DOHH2 (cell line): ENCODE data around the gene APOBEC3A.
"Not testable (repeated sequence)": the region's sequence is repeated elsewhere in the genome, so short reads cannot be mapped to it uniquely, and the experiment has no call there.

Experiments
- H3F3A ChIP-seq: fragments of 200-600 bp; sonication (generic), shearing (Covaris generic); 2 replicates; pipeline ENCODE4 v1.6.0; 2016; ENCODE audit warnings: antibody characterized with exemption, mild to moderate bottlenecking; ENCODE audit not compliant: control insufficient read depth, insufficient read depth
- H3K27ac ChIP-seq: fragments of 200-600 bp; sonication (generic); 2 replicates; pipeline ENCODE4 v1.5.1; 2014; ENCODE audit warnings: low read depth, mild to moderate bottlenecking, low read length, moderate library complexity
- H3K27me3 ChIP-seq: fragments of 200-600 bp; sonication (generic); 2 replicates; pipeline ENCODE4 v1.6.1; 2014; ENCODE audit warnings: mild to moderate bottlenecking, low read length, mixed read lengths; ENCODE audit not compliant: control insufficient read depth
- H3K36me3 ChIP-seq: fragments of 200-600 bp; sonication (generic); 2 replicates; pipeline ENCODE4 v1.6.1; 2014; ENCODE audit warnings: mild to moderate bottlenecking, low read length, moderate library complexity, mixed read lengths; ENCODE audit not compliant: control insufficient read depth
- H3K4me1 ChIP-seq: fragments of 200-600 bp; sonication (generic); 2 replicates; pipeline ENCODE4 v1.6.1; 2014; ENCODE audit warnings: mild to moderate bottlenecking, low read length, mixed read lengths; ENCODE audit not compliant: control insufficient read depth
- H3K4me2 ChIP-seq: fragments of 200-600 bp; sonication (generic); 2 replicates; pipeline ENCODE4 v1.6.0; 2014; ENCODE audit warnings: mild to moderate bottlenecking, low read length, moderate library complexity
- H3K4me3 ChIP-seq: fragments of 200-600 bp; sonication (generic); 2 replicates; pipeline ENCODE4 v1.5.1; 2014; ENCODE audit warnings: mild to moderate bottlenecking, low read length, mixed read lengths
- H3K79me2 ChIP-seq: fragments of 200-600 bp; sonication (generic); 2 replicates; pipeline ENCODE4 v1.6.1; 2014; ENCODE audit warnings: mild to moderate bottlenecking, low read length, mixed read lengths; ENCODE audit not compliant: control insufficient read depth
- H3K9me2 ChIP-seq: fragments of 200-600 bp; sonication (generic); replicated peaks from 2 replicates; pipeline ENCODE4 v1.6.1; 2014; ENCODE audit warnings: mild to moderate bottlenecking, low read length, mixed read lengths; ENCODE audit not compliant: control insufficient read depth
- H3K9me3 ChIP-seq: fragments of 200-600 bp; sonication (generic); 2 replicates; pipeline ENCODE4 v1.6.1; 2014; ENCODE audit warnings: antibody characterized with exemption, low read length, mixed read lengths; ENCODE audit not compliant: control insufficient read depth, insufficient read depth
- H4K20me1 ChIP-seq: fragments of 200-600 bp; sonication (generic); 2 replicates; pipeline ENCODE4 v1.6.0; 2014; ENCODE audit warnings: low read depth, mild to moderate bottlenecking, antibody characterized with exemption, low read length, moderate library complexity; ENCODE audit not compliant: control insufficient read depth, insufficient read depth
- EZH2phosphoT487 ChIP-seq: fragments of 200-600 bp; sonication (generic); IDR thresholded peaks from 2 replicates; pipeline ENCODE4 v1.6.1; 2017; ENCODE audit warnings: borderline replicate concordance, mild to moderate bottlenecking, antibody characterized with exemption, low read length, moderate library complexity, mixed read lengths
- TF ChIP-seq, protein P1 (sequence below): fragments of 200-600 bp; sonication (generic); IDR thresholded peaks from one replicate; pipeline ENCODE4 v1.5.1; 2014; ENCODE audit warnings: antibody characterized with exemption, mild to moderate bottlenecking, low read depth, low read length; ENCODE audit not compliant: poor library complexity, severe bottlenecking

Gene APOBEC3A

GRCh38 chr22:38986629-38987028 is 29.2 kb downstream of the APOBEC3A start:
- peaks cover 8% of the 10 kb centered on the region for H3F3A ChIP-seq
- peaks cover 3% of the 10 kb centered on the region for H3K27me3 ChIP-seq
- TF ChIP-seq, protein P1, sequence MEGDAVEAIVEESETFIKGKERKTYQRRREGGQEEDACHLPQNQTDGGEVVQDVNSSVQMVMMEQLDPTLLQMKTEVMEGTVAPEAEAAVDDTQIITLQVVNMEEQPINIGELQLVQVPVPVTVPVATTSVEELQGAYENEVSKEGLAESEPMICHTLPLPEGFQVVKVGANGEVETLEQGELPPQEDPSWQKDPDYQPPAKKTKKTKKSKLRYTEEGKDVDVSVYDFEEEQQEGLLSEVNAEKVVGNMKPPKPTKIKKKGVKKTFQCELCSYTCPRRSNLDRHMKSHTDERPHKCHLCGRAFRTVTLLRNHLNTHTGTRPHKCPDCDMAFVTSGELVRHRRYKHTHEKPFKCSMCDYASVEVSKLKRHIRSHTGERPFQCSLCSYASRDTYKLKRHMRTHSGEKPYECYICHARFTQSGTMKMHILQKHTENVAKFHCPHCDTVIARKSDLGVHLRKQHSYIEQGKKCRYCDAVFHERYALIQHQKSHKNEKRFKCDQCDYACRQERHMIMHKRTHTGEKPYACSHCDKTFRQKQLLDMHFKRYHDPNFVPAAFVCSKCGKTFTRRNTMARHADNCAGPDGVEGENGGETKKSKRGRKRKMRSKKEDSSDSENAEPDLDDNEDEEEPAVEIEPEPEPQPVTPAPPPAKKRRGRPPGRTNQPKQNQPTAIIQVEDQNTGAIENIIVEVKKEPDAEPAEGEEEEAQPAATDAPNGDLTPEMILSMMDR: no peak
- TF ChIP-seq EZH2phosphoT487: no peak
- H3K9me3 ChIP-seq: peaks cover 11% of the 10 kb centered on the region
- no peaks in the 10 kb centered on the region for H3K36me3 ChIP-seq
- H3K27ac ChIP-seq: no peak overlapping the region
- H3K9me2 ChIP-seq: no peaks in the 10 kb centered on the region
- H3K4me3 ChIP-seq: no peak overlapping the region
- peaks cover 31% of the 10 kb centered on the region for H3K4me1 ChIP-seq
- no peaks in the 10 kb centered on the region for H3K79me2 ChIP-seq
- no peaks in the 10 kb centered on the region for H4K20me1 ChIP-seq
- no peak overlapping the region for H3K4me2 ChIP-seq

DNA sequence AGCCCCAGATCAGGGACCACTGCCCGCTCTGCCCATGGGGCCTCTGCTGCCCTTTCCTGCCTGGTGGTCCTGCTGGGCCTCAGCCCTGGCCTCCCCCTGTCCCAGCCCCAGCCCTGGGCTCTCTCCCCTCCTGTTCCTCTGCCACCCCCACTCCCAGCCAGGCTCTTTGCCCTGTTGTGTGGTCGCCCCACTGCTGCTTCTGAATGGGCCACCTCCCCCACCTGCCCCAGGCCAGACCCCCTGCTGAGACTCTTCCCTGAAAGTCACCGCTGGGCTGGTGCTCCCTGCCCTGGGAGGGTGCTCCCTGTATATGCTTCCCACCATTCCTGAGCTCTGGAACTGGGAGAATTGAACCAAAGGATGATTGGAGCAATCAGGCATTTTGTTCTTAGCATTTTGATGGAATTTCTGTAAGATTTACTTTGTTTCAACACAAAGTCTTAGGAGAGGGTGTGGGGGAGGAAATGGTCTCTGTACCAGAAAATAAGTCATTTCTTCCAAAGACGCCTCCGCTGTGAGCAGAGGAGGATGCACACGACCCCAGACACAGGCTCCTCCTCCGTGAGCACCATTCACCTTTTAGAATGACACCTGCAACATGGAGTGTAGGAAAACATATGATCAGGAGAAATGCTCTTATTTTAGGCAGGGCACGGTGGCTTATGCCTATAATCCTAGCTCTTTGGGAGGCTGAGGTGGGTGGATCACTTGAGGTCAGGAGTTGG is 29.9 kb downstream of the APOBEC3A start:
- H4K20me1 ChIP-seq: no peaks in the 10 kb centered on the region
- no peak overlapping the region for H3K4me3 ChIP-seq
- no peak overlapping the region for H3K27ac ChIP-seq
- no peaks in the 10 kb centered on the region for H3K79me2 ChIP-seq
- H3K36me3 ChIP-seq: no peaks in the 10 kb centered on the region
- peaks cover 11% of the 10 kb centered on the region for H3K9me3 ChIP-seq
- TF ChIP-seq, protein P1: no peak
- TF ChIP-seq EZH2phosphoT487: no peak
- H3K4me1 ChIP-seq: peaks cover 23% of the 10 kb centered on the region
- H3F3A ChIP-seq: peaks cover 8% of the 10 kb centered on the region
- no peaks in the 10 kb centered on the region for H3K27me3 ChIP-seq
- H3K4me2 ChIP-seq: no peak overlapping the region
- H3K9me2 ChIP-seq: no peaks in the 10 kb centered on the region

DNA sequence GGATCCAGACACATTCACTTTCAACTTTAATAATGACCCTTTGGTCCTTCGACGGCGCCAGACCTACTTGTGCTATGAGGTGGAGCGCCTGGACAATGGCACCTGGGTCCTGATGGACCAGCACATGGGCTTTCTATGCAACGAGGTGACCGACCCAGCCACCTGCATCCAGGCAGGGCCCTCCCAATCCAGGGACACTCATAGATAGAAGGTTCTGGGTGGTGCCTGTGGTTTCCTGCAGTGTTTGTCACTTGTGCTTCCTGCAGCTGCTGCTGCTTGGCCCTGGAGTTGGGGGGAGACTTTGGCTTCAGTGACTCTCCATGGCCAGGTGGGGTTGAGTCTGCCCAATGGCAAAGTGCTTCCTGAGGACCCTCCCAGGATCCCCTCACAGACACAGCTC is 32.1 kb downstream of the APOBEC3A start:
- H3K79me2 ChIP-seq: no peaks in the 10 kb centered on the region
- no peaks in the 10 kb centered on the region for H3K36me3 ChIP-seq
- H3F3A ChIP-seq: peaks cover 4% of the 10 kb centered on the region
- H3K4me2 ChIP-seq: no peak overlapping the region
- H3K4me1 ChIP-seq: peaks cover 14% of the 10 kb centered on the region
- no peak for TF ChIP-seq EZH2phosphoT487
- TF ChIP-seq, protein P1: no peak
- H4K20me1 ChIP-seq: no peaks in the 10 kb centered on the region
- H3K27me3 ChIP-seq: peaks cover 3% of the 10 kb centered on the region
- H3K27ac ChIP-seq: no peak overlapping the region
- no peaks in the 10 kb centered on the region for H3K9me2 ChIP-seq
- H3K4me3 ChIP-seq: no peak overlapping the region
- H3K9me3 ChIP-seq: no peaks in the 10 kb centered on the region

- not testable (repeated sequence) for H3K4me2 ChIP-seq, H3K27ac ChIP-seq, H3K9me3 ChIP-seq, H3F3A ChIP-seq, H3K4me1 ChIP-seq, H4K20me1 ChIP-seq, H3K79me2 ChIP-seq, H3K4me3 ChIP-seq, H3K9me2 ChIP-seq, H3K36me3 ChIP-seq
- peaks cover 14% of the 10 kb centered on the region for H3K27me3 ChIP-seq
These were observed 35.5 kb downstream of the APOBEC3A start for GRCh38 chr22:38992871-38993371.
